ENCODE data around the gene DNAJC5.

DNA sequence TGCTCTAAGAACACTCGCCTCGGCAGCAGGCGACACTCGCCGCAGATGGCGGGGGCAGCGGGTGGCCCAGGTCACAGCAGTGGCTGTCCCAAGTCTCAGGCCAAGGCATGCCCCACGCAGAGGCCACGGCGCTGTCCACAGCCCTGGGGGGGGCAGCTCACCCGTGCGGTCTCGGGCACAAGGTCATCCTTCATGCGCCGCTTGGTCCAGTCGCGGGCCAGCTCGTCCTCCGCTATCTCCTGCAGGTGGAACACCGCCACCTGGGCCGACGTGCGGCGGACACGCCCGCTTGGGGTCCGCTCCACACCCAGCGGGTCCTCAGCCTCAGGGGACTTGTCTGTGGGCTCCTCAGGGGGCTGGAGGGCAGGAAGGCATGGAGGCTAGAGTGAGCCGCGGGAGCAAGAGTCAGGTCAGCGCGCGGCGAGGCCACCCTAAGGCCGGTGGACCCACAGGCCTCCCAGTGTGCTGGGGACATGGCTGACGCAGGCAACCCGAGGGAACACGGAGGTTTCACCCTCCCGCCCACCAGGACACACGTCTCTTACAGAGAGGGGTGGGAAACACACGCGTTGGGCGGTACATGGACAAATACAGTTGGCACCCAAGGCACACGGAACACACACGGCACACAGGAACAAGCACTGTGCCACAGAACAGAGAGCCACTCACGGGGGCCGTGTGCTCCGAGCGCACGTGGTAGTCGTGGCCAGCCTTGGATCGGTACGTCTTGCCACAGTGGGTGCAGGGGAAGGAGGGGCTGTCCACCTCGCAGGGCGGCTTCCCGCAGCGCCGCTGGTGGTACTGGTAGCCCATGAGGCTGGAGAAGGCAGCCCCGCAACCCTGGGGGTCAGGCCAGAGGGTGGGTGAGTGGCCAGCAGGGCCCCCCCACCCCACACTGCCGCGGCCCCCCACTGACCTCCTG lies 67.8 kb downstream of the DNAJC5 start:
- no peak for TF ChIP-seq POLR2A (IDR thresholded peaks at IDR 0.05)
- TF ChIP-seq, protein P1, sequence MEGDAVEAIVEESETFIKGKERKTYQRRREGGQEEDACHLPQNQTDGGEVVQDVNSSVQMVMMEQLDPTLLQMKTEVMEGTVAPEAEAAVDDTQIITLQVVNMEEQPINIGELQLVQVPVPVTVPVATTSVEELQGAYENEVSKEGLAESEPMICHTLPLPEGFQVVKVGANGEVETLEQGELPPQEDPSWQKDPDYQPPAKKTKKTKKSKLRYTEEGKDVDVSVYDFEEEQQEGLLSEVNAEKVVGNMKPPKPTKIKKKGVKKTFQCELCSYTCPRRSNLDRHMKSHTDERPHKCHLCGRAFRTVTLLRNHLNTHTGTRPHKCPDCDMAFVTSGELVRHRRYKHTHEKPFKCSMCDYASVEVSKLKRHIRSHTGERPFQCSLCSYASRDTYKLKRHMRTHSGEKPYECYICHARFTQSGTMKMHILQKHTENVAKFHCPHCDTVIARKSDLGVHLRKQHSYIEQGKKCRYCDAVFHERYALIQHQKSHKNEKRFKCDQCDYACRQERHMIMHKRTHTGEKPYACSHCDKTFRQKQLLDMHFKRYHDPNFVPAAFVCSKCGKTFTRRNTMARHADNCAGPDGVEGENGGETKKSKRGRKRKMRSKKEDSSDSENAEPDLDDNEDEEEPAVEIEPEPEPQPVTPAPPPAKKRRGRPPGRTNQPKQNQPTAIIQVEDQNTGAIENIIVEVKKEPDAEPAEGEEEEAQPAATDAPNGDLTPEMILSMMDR (IDR thresholded peaks at IDR 0.05), result no peak

Measured in ovary (tissue), 3 donors.